GM12801 (cell line): ENCODE measurements around the gene RASSF7.

Source experiments
- CTCF ChIP-seq: IDR thresholded peaks from one replicate; pipeline ENCODE4 v1.5.1; 2011; ENCODE audit warnings: control low read depth; ENCODE audit not compliant: insufficient read length; ENCODE audit errors: extremely low read depth

RASSF7 gene

GRCh38 chr11:575313-575995, 14.7 kb downstream of the RASSF7 start:
- no peak for TF ChIP-seq CTCF

GRCh38 chr11:575996-576768, 15.4 kb downstream of the RASSF7 start, which contains the start of gene PHRF1:
Gene PHRF1 (plus strand): TSS chr11:576470. CDS start chr11:581513, 5,043 bp downstream.
- TF ChIP-seq CTCF = no peak

GRCh38 chr11:576811-577610, 16.2 kb downstream of the RASSF7 start:
- no peak for TF ChIP-seq CTCF

GRCh38 chr11:577611-577894, 16.8 kb downstream of the RASSF7 start:
- no peak for TF ChIP-seq CTCF

GRCh38 chr11:578276-579035, 17.7 kb downstream of the RASSF7 start:
- TF ChIP-seq CTCF = no peak

- no peak for TF ChIP-seq CTCF
These were observed 19.2 kb downstream of the RASSF7 start for GRCh38 chr11:579830-580601.
